Measurements from ENCODE around the gene SP9. TPM values are rescaled to one million over a fixed set of nuclear protein-coding genes. Genes with fewer than 3 reads are reported as not detected.

Gene SP9
- total RNA-seq, 2 donors from 2014 or later: not detected

GRCh38 chr2:174376967-174377366 is 42.2 kb downstream of the SP9 start:
- Mint-ChIP-seq H3K4me3 (no peak overlapping the region), H3K27ac (no peak overlapping the region), H3K27me3 (ENCODE audit: insufficient read depth) (no peaks in the 10 kb centered on the region), H3K9me3 (no peaks in the 10 kb centered on the region), H3K36me3 (ENCODE audit: low read depth) (peaks cover 46% of the 10 kb centered on the region), H3K4me1 (no peaks in the 10 kb centered on the region)
- H3K36me3 ChIP-seq (ENCODE audit: control insufficient read depth, insufficient read depth, low read length): peaks cover 49% of the 10 kb centered on the region
- H3K4me1 ChIP-seq (ENCODE audit: control insufficient read depth, insufficient read depth, low read length): no peaks in the 10 kb centered on the region
- no peak overlapping the region for H3K9ac ChIP-seq (ENCODE audit: extremely low read depth, low read length, poor library complexity, severe bottlenecking)
- 97% methylated on average over 2 of the region's 2 CpGs; no CpG with 5 or more reads in 1 of the 2 experiments for WGBS, 2 experiments (ENCODE audit: insufficient coverage in 1 of 2, insufficient read length in 1 of 2)
- no peak overlapping the region for H3K4me3 ChIP-seq (ENCODE audit: low read length)
- no peak for DNase-seq
- H3K27me3 ChIP-seq (ENCODE audit: control insufficient read depth, insufficient read depth, low read length, poor library complexity, severe bottlenecking): no peaks in the 10 kb centered on the region
- H3K27ac ChIP-seq (ENCODE audit: low read depth, low read length): no peak overlapping the region
- H3K9me3 ChIP-seq (ENCODE audit: control insufficient read depth, low read length): no peaks in the 10 kb centered on the region
- TF ChIP-seq CTCF (conservative IDR thresholded peaks at IDR 0.05): no peak

GRCh38 chr2:174383796-174384195 is 49.0 kb downstream of the SP9 start:
- Mint-ChIP-seq H3K36me3 (ENCODE audit: low read depth) (peaks cover 32% of the 10 kb centered on the region), H3K4me3 (no peak overlapping the region), H3K27ac (no peak overlapping the region), H3K4me1 (no peaks in the 10 kb centered on the region), H3K9me3 (no peaks in the 10 kb centered on the region), H3K27me3 (ENCODE audit: insufficient read depth) (no peaks in the 10 kb centered on the region)
- Histone ChIP-seq H3K9ac (ENCODE audit: extremely low read depth, low read length, poor library complexity, severe bottlenecking) (no peak overlapping the region), H3K9me3 (ENCODE audit: control insufficient read depth, low read length) (no peaks in the 10 kb centered on the region), H3K36me3 (ENCODE audit: control insufficient read depth, insufficient read depth, low read length) (peaks cover 35% of the 10 kb centered on the region), H3K4me1 (ENCODE audit: control insufficient read depth, insufficient read depth, low read length) (no peaks in the 10 kb centered on the region), H3K4me3 (ENCODE audit: low read length) (no peak overlapping the region), H3K27ac (ENCODE audit: low read depth, low read length) (no peak overlapping the region), H3K27me3 (ENCODE audit: control insufficient read depth, insufficient read depth, low read length, poor library complexity, severe bottlenecking) (no peaks in the 10 kb centered on the region)
- 88% methylated on average over 1 of the region's 1 CpG; no CpG with 5 or more reads in 1 of the 2 experiments for WGBS, 2 experiments (ENCODE audit: insufficient coverage in 1 of 2, insufficient read length in 1 of 2)
- TF ChIP-seq CTCF (conservative IDR thresholded peaks at IDR 0.05): no peak
- DNase-seq: no peak

GRCh38 chr2:174385201-174385600 is 50.4 kb downstream of the SP9 start:
- Mint-ChIP-seq H3K36me3 (ENCODE audit: low read depth) (peaks cover 45% of the 10 kb centered on the region), H3K27me3 (ENCODE audit: insufficient read depth) (no peaks in the 10 kb centered on the region), H3K4me1 (no peaks in the 10 kb centered on the region), H3K9me3 (no peaks in the 10 kb centered on the region), H3K27ac (no peak overlapping the region), H3K4me3 (no peak overlapping the region)
- DNase-seq: no peak
- Histone ChIP-seq H3K9me3 (ENCODE audit: control insufficient read depth, low read length) (no peaks in the 10 kb centered on the region), H3K27me3 (ENCODE audit: control insufficient read depth, insufficient read depth, low read length, poor library complexity, severe bottlenecking) (no peaks in the 10 kb centered on the region), H3K36me3 (ENCODE audit: control insufficient read depth, insufficient read depth, low read length) (peaks cover 32% of the 10 kb centered on the region), H3K4me3 (ENCODE audit: low read length) (no peak overlapping the region), H3K27ac (ENCODE audit: low read depth, low read length) (no peak overlapping the region), H3K9ac (ENCODE audit: extremely low read depth, low read length, poor library complexity, severe bottlenecking) (no peak overlapping the region), H3K4me1 (ENCODE audit: control insufficient read depth, insufficient read depth, low read length) (no peaks in the 10 kb centered on the region)
- TF ChIP-seq CTCF (conservative IDR thresholded peaks at IDR 0.05): no peak
- WGBS, 2 experiments (ENCODE audit: insufficient coverage in 1 of 2, insufficient read length in 1 of 2): 95 to 100% methylated on average over 2 of the region's 3 CpGs

Other genes starting within 250 kb of the SP9 start
- 100 to 1,000 TPM; 127 to 181 TPM for gene OLA1, start 86.4 kb upstream of the SP9 start, total RNA-seq
- gene SCRN3, start 60.8 kb downstream of the SP9 start, total RNA-seq: 10 to 100 TPM; 11.4 to 13.6 TPM
- gene GPR155, start 152.1 kb downstream of the SP9 start, total RNA-seq: under 1 TPM; 0.22 to 0.88 TPM

Data from endodermal cell (in vitro differentiated cells).